GM12878 (cell line): Measurements from ENCODE around the gene MDFIC. TPM values are rescaled to one million over a fixed set of nuclear protein-coding genes. Genes with fewer than 3 reads are reported as not detected.

Experiments used
- ATAC-seq: fragments of 200-7000 bp; cut with Tn5 transposase; 3 replicates; pipeline ENCODE4 v1.9.1; 2020; ENCODE audit warnings: mild to moderate bottlenecking, moderate library complexity
- BruUV-seq: library from RNA; stranded (reverse); fragments of 400-500 nt; replicated peaks from 2 replicates; lab custom pipeline; 2021; lab: Mats Ljungman, UMichigan
- CTCF ChIA-PET: fragments of 300-600 bp; sonication (Branson Sonifier 250); formaldehyde crosslinking; extraction: SDS; loops from one replicate; lab custom pipeline; 2021; ENCODE audit warnings: inconsistent platforms; lab: Yijun Ruan, JAX
- POLR2A ChIA-PET: fragments of 350-600 bp; formaldehyde crosslinking; extraction: SDS; loops from one replicate; lab custom pipeline; 2021; ENCODE audit warnings: inconsistent platforms; lab: Charles Lee
- RAD21 ChIA-PET: fragments of 300-600 bp; sonication (Branson Sonifier 250); formaldehyde crosslinking; loops from one replicate; lab custom pipeline; 2023; ENCODE audit warnings: antibody characterized with exemption; ENCODE audit not compliant: unreplicated experiment; lab: Charles Lee
- SMC1A ChIA-PET: fragments of 300-600 bp; sonication (Branson Sonifier 250); formaldehyde crosslinking; loops from one replicate; lab custom pipeline; 2023; ENCODE audit not compliant: unreplicated experiment, uncharacterized antibody; lab: Charles Lee
- DNase-seq: peaks from one replicate; pipeline ENCODE4 v3.0.0-alpha.2; 2011; ENCODE audit warnings: low read depth, low spot score
- FAIRE-seq: peaks from 3 replicates; lab custom pipeline; 2011; peaks lifted over from hg19 to GRCh38; lab: Jason Lieb, UNC
- H2AFZ ChIP-seq: 2 replicates; pipeline ENCODE4 v1.6.0; 2011; ENCODE audit warnings: low read depth, low read length, control low read depth; ENCODE audit not compliant: control insufficient read depth
- H3K27ac ChIP-seq: 2 replicates; pipeline ENCODE4 v1.5.1; 2011; ENCODE audit warnings: control low read depth; ENCODE audit not compliant: control insufficient read depth, insufficient read depth
- H3K27me3 ChIP-seq, 2 experiments: replicated peaks in 1 of 2; 2 replicates each; pipeline versions ENCODE4 v1.6.0 to v1.6.1; 2011; ENCODE audit warnings: low read length in 1 of 2; ENCODE audit not compliant: control insufficient read depth in 2 of 2, insufficient read depth in 2 of 2
- H3K36me3 ChIP-seq, 2 experiments: 2 replicates each; pipeline ENCODE4 v1.5.1; 2011; ENCODE audit warnings: low read length in 1 of 2; ENCODE audit not compliant: control insufficient read depth in 2 of 2, insufficient read depth in 2 of 2
- H3K4me1 ChIP-seq: 2 replicates; pipeline ENCODE4 v1.6.1; 2011; ENCODE audit warnings: mild to moderate bottlenecking, low read length, moderate library complexity, mixed read lengths; ENCODE audit not compliant: control insufficient read depth, insufficient read depth
- H3K4me2 ChIP-seq: 2 replicates; pipeline ENCODE4 v1.6.0; 2011; ENCODE audit warnings: control low read depth; ENCODE audit not compliant: control insufficient read depth, insufficient read depth
- H3K4me3 ChIP-seq: fragments of 200-600 bp; sonication (generic); 2 replicates; pipeline ENCODE4 v1.5.1; 2016
- H3K79me2 ChIP-seq: 2 replicates; pipeline ENCODE4 v1.6.0; 2011; ENCODE audit warnings: low read length; ENCODE audit not compliant: control insufficient read depth, insufficient read depth
- H3K9ac ChIP-seq: 2 replicates; pipeline ENCODE4 v1.8.0; 2011; ENCODE audit warnings: low read length, control low read depth, mixed read lengths; ENCODE audit not compliant: control insufficient read depth, insufficient read depth
- H3K9me3 ChIP-seq: replicated peaks from 3 replicates; pipeline ENCODE4 v1.5.1; 2011; ENCODE audit warnings: mild to moderate bottlenecking, low read length; ENCODE audit not compliant: control insufficient read depth, insufficient read depth
- H4K20me1 ChIP-seq: 2 replicates; pipeline ENCODE4 v1.6.0; 2011; ENCODE audit not compliant: control insufficient read depth, insufficient read depth
- ATF7 ChIP-seq: fragments of 450-650 bp; IDR thresholded peaks from 2 replicates; pipeline ENCODE4 v1.6.1; 2016; ENCODE audit warnings: low read depth, mild to moderate bottlenecking
- BMI1 ChIP-seq: fragments of 450-650 bp; IDR thresholded peaks from 2 replicates; pipeline ENCODE4 v1.6.1; 2016; ENCODE audit warnings: mild to moderate bottlenecking, moderate library complexity, borderline replicate concordance
- CBX3 ChIP-seq: fragments of 200-600 bp; sonication (generic); IDR thresholded peaks from 2 replicates; pipeline ENCODE4 v1.6.1; 2016; ENCODE audit warnings: low read depth, borderline replicate concordance
- CBX5 ChIP-seq: sonication (generic); IDR thresholded peaks from 2 replicates; pipeline ENCODE4 v1.6.1; 2016; ENCODE audit warnings: low read depth, moderate library complexity, mild to moderate bottlenecking, inconsistent platforms
- CHD2 ChIP-seq: IDR thresholded peaks from 2 replicates; pipeline ENCODE4 v1.6.1; 2011; ENCODE audit warnings: low read depth, low read length, improper control_type of control experiment, borderline replicate concordance
- EED ChIP-seq: sonication (generic); IDR thresholded peaks from 2 replicates; pipeline ENCODE4 v1.6.1; 2016; ENCODE audit warnings: antibody characterized with exemption, low read depth
- FOXM1 ChIP-seq: IDR thresholded peaks from 2 replicates; pipeline ENCODE4 v1.6.1; 2012; ENCODE audit warnings: low read depth, mild to moderate bottlenecking, inconsistent platforms, low read length, moderate library complexity
- HCFC1 ChIP-seq: fragments of 150-350 bp; IDR thresholded peaks from 2 replicates; pipeline ENCODE4 v1.6.1; 2014; ENCODE audit warnings: low read length
- IKZF2 ChIP-seq, 2 experiments: fragments of 450-650 bp; IDR thresholded peaks; 2 replicates each; pipeline ENCODE4 v1.6.1; 2017; ENCODE audit warnings: mild to moderate bottlenecking in 2 of 2, moderate library complexity in 2 of 2
- KAT2A ChIP-seq: conservative IDR thresholded peaks from 2 replicates; pipeline ENCODE4 v1.6.1; 2011; ENCODE audit warnings: low read depth, low read length; ENCODE audit not compliant: control insufficient read depth
- MTA3 ChIP-seq: IDR thresholded peaks from 2 replicates; pipeline ENCODE4 v1.6.1; 2012; ENCODE audit warnings: low read length, inconsistent platforms, borderline replicate concordance
- MYB ChIP-seq: fragments of 150-350 bp; IDR thresholded peaks from 2 replicates; pipeline ENCODE4 v1.6.1; 2014; ENCODE audit warnings: mild to moderate bottlenecking, low read depth, low read length, borderline replicate concordance
- NFYB ChIP-seq: IDR thresholded peaks from 2 replicates; pipeline ENCODE4 v1.6.1; 2011; ENCODE audit warnings: low read depth, mild to moderate bottlenecking, low read length, improper control_type of control experiment, moderate library complexity; ENCODE audit not compliant: insufficient read depth
- NR2C2 ChIP-seq: IDR thresholded peaks from 2 replicates; pipeline ENCODE4 v1.6.1; 2011; ENCODE audit warnings: borderline replicate concordance, low read depth; ENCODE audit not compliant: control insufficient read depth, insufficient read length
- SMAD5 ChIP-seq: IDR thresholded peaks from 2 replicates; pipeline ENCODE4 v1.6.1; 2016; ENCODE audit warnings: antibody characterized with exemption, low read depth
- SMARCA5 ChIP-seq: fragments of 450-650 bp; IDR thresholded peaks from 2 replicates; pipeline ENCODE4 v1.6.1; 2017; ENCODE audit warnings: mild to moderate bottlenecking
- SPI1 ChIP-seq: IDR thresholded peaks from 2 replicates; pipeline ENCODE4 v1.6.1; 2011; ENCODE audit warnings: low read depth, mild to moderate bottlenecking, low read length, moderate library complexity, borderline replicate concordance; ENCODE audit not compliant: insufficient read depth
- SUZ12 ChIP-seq: fragments of 200-600 bp; sonication (generic); IDR thresholded peaks from one replicate; pipeline ENCODE4 v1.6.1; 2018; ENCODE audit warnings: antibody characterized with exemption, mild to moderate bottlenecking; ENCODE audit not compliant: unreplicated experiment
- TCF7 ChIP-seq: IDR thresholded peaks from 2 replicates; pipeline ENCODE4 v1.6.1; 2014; ENCODE audit warnings: antibody characterized with exemption, borderline replicate concordance
- WGBS: methylation state at CpG from one replicate; pipeline ENCODE4 v1.1.6; 2016; ENCODE audit warnings: low lambda C conversion rate; ENCODE audit not compliant: insufficient replicate concordance, insufficient coverage; ENCODE audit errors: missing lambda C conversion rate; 5-methylcytosine and 5-hydroxymethylcytosine counted together
- in situ Hi-C: fragments of 300-500 bp; cut with MboI; formaldehyde crosslinking; loops from 9 replicates; pipeline ENCODE4 v1.14.3; 2018; ENCODE audit warnings: mixed read lengths
- intact Hi-C: fragments of 100-400 bp; cut with micrococcal nuclease; formaldehyde crosslinking; loops from one replicate; pipeline ENCODE4 v1.14.2; 2022; ENCODE audit not compliant: unreplicated experiment
- polyA plus RNA-seq, 11 experiments: library from polyadenylated mRNA; depleted of rRNA in 4 of 11; unstranded in 6 of 11; stranded (reverse) in 5 of 11; fragments of >200 nt; fragmentation: Nextera tagmentation in 4 of 11; fragmentation: Illumina TruSeq in 1 of 11; extraction: Ambion mirVana in 4 of 11; extraction: Trizol in 1 of 11; gene quantifications; 1 replicate in 1 of 11; 2 replicates in 10 of 11; pipeline versions ENCODE4 v1.2.1 to v1.2.3, GENCODE V29; 2011 to 2016; ENCODE audit warnings: inconsistent platforms in 2 of 11, missing spikeins in 2 of 11, low read depth in 1 of 11
- total RNA-seq, 4 experiments: library from RNA; depleted of rRNA in 3 of 4; stranded (reverse); fragments of >200 nt in 3 of 4; fragmentation: Illumina TruSeq in 1 of 4; extraction: Trizol in 1 of 4; gene quantifications; 2 replicates each; pipeline versions ENCODE4 v1.2.1 to v1.2.3, GENCODE V29; 2013 to 2021

MDFIC gene
- total and polyA plus RNA-seq, 10 of the 15 experiments (the other 5 are each of a cell fraction or from before 2014, with no cell fraction given): 7.3 to 58.4 (median 40.0) TPM

DNA sequence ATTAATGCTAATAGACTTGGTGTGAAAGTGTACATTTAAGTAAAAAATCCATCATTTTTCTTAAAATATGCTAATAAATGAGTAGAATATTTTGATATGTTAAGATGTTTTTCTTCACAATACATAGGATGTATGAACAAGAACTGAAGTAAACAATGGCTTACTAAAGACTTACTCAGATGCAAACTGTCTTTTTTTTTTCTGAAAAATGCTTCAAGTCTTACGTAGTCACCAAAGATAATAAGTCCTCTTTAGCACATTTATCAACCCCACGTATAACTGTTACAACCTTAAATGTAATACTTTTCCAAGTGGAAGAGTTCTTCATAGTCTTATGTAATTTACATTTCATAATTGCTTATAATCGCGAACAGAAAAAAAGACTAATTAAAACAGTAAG is 54.8 kb downstream of the MDFIC start:
- DNase-seq (no peak), ATAC-seq (no peak), FAIRE-seq (no peak)
- Histone ChIP-seq H4K20me1 (no peaks in the 10 kb centered on the region), H3K27me3 (no peaks in the 10 kb centered on the region), H3K79me2 (peaks cover 33% of the 10 kb centered on the region), H3K4me2 (no peak overlapping the region), H3K9me3 (no peaks in the 10 kb centered on the region), H3K9ac (no peak overlapping the region), H2AFZ (no peak overlapping the region), H3K27ac (no peak overlapping the region), H3K36me3 (peaks cover 2 to 12% of the 10 kb centered on the region in 2 experiments; a peak in 2 of 4 replicates), H3K4me1 (peaks cover 3% of the 10 kb centered on the region; the same call in 1 of the 2 replicates), H3K4me3 (no peak overlapping the region)
- no TSS peak for BruUV-seq
- intact Hi-C loops: no loop called here
- in situ Hi-C loops: no loop called here
- ChIA-PET SMC1A (interaction anchor here (0.7 to 1.5 kb wide), 4 partner anchors 9 to 45 kb away, joined by 3 read pairs; no protein-coding TSS in a partner anchor), RAD21 (no interaction called here), POLR2A (no interaction called here), CTCF (interaction anchor here (1.0 to 1.9 kb wide), 3 partner anchors 37 to 111 kb away, joined by 3 to 4 read pairs (median 4); no protein-coding TSS in a partner anchor)
- WGBS: 98% methylated on average over 4 of the region's 4 CpGs
- TF ChIP-seq CBX3 (no peak), MYB (no peak), SMAD5 (no peak), CBX5 (no peak)

DNA sequence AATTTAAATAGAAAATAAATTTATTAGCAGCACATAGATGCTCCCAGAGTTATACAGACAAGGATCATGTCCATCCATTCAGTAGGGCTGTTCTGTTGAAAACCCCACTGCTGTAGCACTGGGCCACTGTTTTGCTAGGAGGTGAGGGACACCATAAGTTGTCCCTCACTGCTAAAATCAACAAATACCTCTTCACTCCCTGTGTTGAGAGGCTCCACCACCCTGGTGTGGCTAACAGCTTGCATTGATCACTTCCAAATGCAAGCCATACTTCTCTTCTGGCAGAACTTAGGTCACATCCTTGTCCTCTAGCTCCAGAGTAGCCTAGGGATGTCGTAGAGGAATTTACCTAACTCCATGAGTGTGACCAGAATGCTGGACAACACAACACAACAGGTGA is 55.4 kb downstream of the MDFIC start:
- POLR2A ChIA-PET: no interaction called here
- BruUV-seq: no TSS peak
- FAIRE-seq: no peak
- Histone ChIP-seq H3K4me1 (peaks cover 3% of the 10 kb centered on the region), H3K4me3 (no peak overlapping the region), H3K9me3 (no peaks in the 10 kb centered on the region), H3K4me2 (no peak overlapping the region), H3K27me3 (no peaks in the 10 kb centered on the region), H3K27ac (no peak overlapping the region), H3K36me3 (peaks cover 2 to 13% of the 10 kb centered on the region in 2 experiments; a peak in 3 of 4 replicates), H2AFZ (no peak overlapping the region), H3K9ac (no peak overlapping the region), H4K20me1 (no peaks in the 10 kb centered on the region), H3K79me2 (peaks cover 28% of the 10 kb centered on the region)
- SMC1A ChIA-PET: interaction anchor here (0.7 to 1.5 kb wide), 3 partner anchors 8 to 45 kb away, joined by 3 read pairs; no protein-coding TSS in a partner anchor
- intact Hi-C loops (no loop called here), in situ Hi-C loops (no loop called here)
- no peak; the same call in 2 of the 3 replicates for ATAC-seq
- no peak for DNase-seq
- RAD21 ChIA-PET: no interaction called here
- CTCF ChIA-PET: interaction anchor here (1.0 to 1.9 kb wide), 2 partner anchors 37 to 112 kb away, joined by 4 read pairs; no protein-coding TSS in a partner anchor
- WGBS: 93% methylated on average over 1 of the region's 1 CpG
- TF ChIP-seq BMI1 (no peak), TCF7 (no peak), KAT2A (no peak), ATF7 (no peak), NR2C2 (no peak), CHD2 (no peak), IKZF2 (IDR thresholded peaks at IDR 0.05) (no peak), MTA3 (no peak), FOXM1 (no peak), SPI1 (no peak), SMAD5 (no peak), SUZ12 (no peak), NFYB (no peak), SMARCA5 (no peak), HCFC1 (no peak), EED (no peak)
